GM20431 (cell line): ENCODE measurements around the gene UBQLN1.
"Not testable (repeated sequence)": the region's sequence is repeated elsewhere in the genome, so short reads cannot be mapped to it uniquely, and the experiment has no call there.

Experiments used
- in situ Hi-C: fragments of 300-500 bp; cut with MseI, MboI; formaldehyde crosslinking; loops from one replicate; pipeline ENCODE4 v1.15.0; 2020; ENCODE audit warnings: low sequenced_read_pairs; ENCODE audit not compliant: unreplicated experiment

The UBQLN1 gene

DNA sequence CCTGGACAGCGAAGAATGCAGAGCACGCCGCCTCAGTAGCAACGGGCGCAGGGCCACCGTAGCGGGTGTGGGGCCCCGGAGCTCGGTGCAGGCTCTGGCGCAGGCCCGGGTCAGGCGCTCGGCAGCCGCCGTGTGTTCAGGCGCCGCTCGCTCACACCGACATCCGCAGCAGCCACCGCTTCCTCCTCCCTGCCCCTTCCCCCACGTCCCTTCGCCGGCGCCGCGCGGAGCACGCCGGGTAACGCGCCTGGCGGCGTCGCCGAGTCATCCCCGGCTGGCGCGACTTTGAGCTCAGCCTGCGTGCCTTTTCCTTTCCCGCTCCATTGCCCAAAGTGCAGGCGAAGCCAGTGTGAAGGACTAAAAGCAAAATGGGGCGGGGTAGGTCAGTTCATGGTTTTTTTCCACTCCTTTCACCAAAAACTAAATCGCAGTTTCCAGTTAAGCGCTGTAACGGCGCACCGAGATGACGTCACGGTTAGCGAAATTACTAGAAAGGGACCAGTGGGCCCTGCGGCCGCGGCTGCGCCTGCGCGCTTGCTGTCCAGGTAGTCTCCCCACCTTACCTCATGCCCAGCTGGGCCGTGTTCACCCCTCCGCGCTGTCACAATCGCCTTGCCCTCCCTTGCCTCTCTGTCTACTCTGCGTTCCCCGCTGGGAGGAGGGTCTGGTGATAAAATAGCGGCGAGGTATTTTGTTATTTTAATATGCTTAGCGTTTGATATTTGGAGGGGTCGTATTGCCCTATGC is at the start of gene UBQLN1:
UBQLN1 (minus strand) TSS at position 191 of the 747 bp plus-strand sequence. CDS start 279 bp downstream, outside the sequence.
- in situ Hi-C loops: no loop called here

DNA sequence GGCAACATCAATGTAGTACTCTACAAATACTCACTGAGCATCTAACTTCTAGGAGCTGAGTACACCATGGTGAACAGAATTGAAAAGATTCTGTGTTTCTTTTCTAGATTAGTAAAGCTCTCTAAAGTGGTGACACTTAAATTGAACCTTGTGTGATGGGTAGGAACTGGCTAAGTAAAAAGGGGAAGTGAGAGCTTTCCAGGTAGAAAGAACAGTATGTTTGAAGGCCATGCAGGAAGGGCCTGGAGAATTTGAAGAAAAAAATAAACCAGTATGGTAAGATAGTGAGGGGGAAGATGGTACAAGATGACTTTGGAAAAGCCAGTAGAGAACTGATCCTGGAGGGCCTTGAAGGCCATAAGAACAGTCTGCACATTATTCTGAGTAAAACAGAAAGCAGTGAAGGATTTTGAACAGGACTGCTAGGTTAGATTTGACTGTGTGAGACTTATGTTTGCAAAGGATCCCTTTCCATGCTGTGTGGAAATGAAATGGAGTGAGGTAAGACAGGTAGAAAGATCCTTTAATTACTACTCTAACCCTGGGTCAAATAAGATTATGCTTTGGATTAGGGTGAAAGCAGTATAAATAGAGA is 46.7 kb upstream of the UBQLN1 start:
- in situ Hi-C loops: no loop called here

DNA sequence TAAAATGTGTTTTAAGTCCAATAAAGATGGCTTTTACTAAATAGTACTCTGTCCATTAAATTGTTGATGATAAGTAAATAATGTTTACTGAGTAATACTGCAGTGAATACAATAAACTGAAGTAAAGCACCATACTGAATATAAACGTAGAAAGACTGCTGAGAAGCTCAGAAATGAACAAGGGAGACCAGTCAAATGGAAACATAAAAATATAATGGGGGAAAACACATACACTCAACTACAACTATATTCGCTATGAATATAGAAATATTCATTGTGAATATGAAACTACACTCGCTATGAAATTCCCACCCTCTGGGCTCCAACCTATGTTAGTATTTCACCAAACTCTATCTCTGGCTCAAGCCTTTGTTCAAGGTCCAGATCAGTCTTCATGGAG is 41.9 kb upstream of the UBQLN1 start:
- in situ Hi-C loops: no loop called here

DNA sequence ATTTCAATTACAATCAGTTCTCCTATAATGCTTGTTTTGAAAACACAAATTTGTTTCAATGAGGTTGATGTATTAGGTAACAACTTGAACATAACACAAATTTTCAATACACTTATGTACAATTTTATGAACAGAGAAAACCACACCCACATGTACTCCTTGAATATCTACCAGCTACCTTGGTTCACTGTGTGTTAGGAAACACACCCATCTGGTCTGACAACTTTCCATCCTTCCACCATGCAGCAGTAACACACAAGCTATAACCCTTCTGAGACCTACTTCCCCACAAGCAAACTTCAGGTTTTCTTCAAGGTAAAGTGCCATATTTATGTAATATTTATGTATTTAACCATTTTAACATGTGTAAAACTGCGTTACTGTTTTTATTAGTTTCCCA is 36.4 kb upstream of the UBQLN1 start:
- in situ Hi-C loops: no loop called here

- in situ Hi-C loops: no loop called here
Observed at GRCh38 chr9:83733739-83734138, 26.0 kb upstream of the UBQLN1 start.

- in situ Hi-C loops: not testable (repeated sequence)
Observed at GRCh38 chr9:83728591-83729368, 21.0 kb upstream of the UBQLN1 start.

DNA sequence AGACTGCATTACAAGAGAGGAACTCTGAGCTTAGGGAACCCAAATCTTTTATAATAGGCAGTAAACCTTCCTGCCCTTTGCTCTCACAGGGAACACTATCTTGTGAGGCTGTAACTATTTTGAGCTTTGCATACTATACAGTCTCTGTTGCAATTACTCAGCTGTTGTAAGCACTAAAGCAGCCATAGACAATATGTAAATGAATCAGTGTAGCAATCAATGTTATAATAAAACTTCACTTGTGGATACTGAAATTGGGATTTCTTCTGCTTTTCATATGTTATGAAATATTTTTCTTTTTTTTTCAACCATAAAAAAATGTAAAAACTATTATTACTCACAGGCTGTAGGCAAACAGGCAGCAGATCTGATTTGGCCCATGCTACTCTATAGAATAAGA is 16.7 kb upstream of the UBQLN1 start:
- in situ Hi-C loops: no loop called here

- in situ Hi-C loops: no loop called here
Observed at GRCh38 chr9:83722726-83723495, 15.2 kb upstream of the UBQLN1 start.

GRCh38 chr9:83721509-83721908 is 13.8 kb upstream of the UBQLN1 start:
- in situ Hi-C loops: no loop called here

- in situ Hi-C loops: no loop called here
Observed at GRCh38 chr9:83715794-83716193, 8.0 kb upstream of the UBQLN1 start.

DNA sequence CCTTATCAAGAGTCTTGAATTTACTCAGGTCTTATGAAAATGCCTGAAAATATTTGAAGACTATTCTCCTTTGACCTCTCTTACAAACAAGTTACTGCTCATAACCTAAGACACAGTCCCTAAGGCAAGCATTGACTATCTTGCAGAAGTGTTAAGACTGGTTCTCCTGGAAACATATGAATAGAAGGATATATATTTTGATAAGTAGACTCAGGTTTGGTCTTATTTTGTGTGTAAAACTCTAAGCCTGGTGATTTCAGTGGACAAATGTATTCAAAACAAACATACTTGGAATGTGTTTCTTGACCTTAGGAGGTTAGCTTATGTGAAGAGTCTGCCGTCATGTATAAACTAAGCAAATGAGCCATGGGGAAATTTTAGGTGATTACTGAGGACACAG is 7.5 kb upstream of the UBQLN1 start:
- in situ Hi-C loops: no loop called here

GRCh38 chr9:83714329-83714728 is 6.6 kb upstream of the UBQLN1 start:
- in situ Hi-C loops: no loop called here

DNA sequence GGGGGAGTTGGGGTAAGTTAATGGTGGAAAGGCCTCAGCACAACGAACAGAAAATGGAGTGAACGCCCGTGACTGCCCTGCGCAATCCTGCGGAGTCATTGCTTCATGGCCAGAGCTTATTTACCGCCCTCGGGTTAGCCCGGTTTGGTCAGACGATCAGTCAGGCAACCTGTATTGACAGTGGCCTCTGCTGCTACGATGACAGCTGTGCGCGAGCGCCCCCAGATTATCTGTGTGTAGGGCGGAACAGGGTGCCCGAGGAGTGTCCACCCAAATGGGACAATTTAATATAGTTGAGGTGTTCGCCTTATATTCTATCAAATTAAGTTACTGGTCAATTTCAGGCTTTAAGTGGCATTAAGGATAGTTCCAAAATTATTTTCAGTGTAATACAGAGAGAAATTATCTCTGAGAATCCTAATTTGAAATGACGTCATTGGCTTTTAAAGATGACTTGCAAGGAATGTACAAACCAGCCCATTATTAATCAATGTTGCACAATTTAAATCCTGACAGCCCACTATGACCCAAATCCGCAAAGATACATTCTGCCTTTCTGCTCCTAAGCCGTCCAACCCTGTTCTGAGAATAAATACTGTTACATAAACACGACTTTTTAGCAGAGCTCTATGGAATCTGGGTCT is 879 bp upstream of the UBQLN1 start:
- in situ Hi-C loops: no loop called here

- in situ Hi-C loops: no loop called here
Observed at GRCh38 chr9:83707518-83707767, 315 bp downstream of the UBQLN1 start.

- in situ Hi-C loops: no loop called here
Observed at GRCh38 chr9:83706676-83707517, 861 bp downstream of the UBQLN1 start.

DNA sequence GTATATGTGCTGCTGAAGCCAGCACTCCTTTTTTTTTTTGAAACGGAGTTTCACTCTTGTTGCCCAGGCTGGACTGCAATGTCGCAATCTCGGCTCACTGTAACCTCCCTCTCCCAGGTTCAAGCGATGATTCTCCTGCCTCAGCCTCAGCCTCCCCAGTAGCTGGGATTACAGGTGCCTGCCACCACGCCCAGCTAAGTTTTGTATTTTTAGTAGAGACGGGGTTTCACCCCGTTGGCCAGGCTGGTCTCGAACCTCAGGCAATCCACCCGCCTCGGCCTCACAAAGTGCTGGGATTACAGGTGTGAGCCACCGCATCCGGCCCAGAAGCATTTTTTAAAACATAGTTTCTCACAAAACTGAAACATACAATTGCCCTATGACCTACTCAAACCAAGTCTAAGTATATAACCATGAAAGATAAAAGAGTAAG is 2.5 kb downstream of the UBQLN1 start:
- in situ Hi-C loops: not testable (repeated sequence)

GRCh38 chr9:83701769-83702168 is 6.0 kb downstream of the UBQLN1 start:
- in situ Hi-C loops: no loop called here

DNA sequence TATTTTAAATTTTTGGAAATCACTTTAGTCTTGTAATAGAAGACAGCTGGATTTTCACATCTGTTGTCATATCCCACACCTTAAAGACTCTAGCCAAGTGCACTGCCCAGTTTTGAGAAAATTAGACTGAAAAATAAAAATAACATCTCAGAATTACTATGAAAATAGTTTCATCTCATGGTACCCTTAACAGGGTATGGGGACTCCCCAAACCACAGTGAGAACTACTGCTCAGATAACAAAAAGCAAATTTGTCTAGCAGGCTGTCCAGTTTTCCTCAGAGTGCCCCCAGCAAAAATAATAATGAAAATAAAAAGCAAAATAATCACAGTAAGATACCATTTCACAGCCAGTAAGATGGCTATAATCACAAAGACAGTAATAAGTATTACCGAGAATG is 6.5 kb downstream of the UBQLN1 start:
- in situ Hi-C loops: no loop called here

- in situ Hi-C loops: no loop called here
Observed at GRCh38 chr9:83699615-83700014, 8.1 kb downstream of the UBQLN1 start.
